ENCODE results near the gene TMEM132D. TPM values are rescaled to one million over a fixed set of nuclear protein-coding genes. Genes with fewer than 3 reads are reported as not detected.

Gene TMEM132D
- total RNA-seq, 1 experiment from 2014 or later, result not detected

GRCh38 chr12:129378496-129378895 is 525.3 kb downstream of the TMEM132D start:
- Histone ChIP-seq H3K36me3 (ENCODE audit: control insufficient read depth, insufficient read depth, low read length) (no peaks in the 10 kb centered on the region), H3K4me3 (ENCODE audit: low read depth in 2 of 2, low read length in 2 of 2) (no peak overlapping the region), H3K27ac (ENCODE audit: low read length) (no peak overlapping the region), H3K9me3 (ENCODE audit: control insufficient read depth, insufficient read depth, low read depth, low read length) (no peaks in the 10 kb centered on the region), H3K27me3 (ENCODE audit: control insufficient read depth, insufficient read depth, low read length) (no peaks in the 10 kb centered on the region), H3K4me1 (ENCODE audit: control insufficient read depth, insufficient read depth, low read length) (no peaks in the 10 kb centered on the region)
- DNase-seq (ENCODE audit: low read depth, low spot score) (no peak), ATAC-seq (no peak)
- CTCF ChIA-PET, result no interaction called here
- in situ Hi-C loops (cut with HindIII; ENCODE audit: low pct_unique_long_range_greater_than_20kb, low sequenced_read_pairs) (no loop called here), intact Hi-C loops (cut with micrococcal nuclease; ENCODE audit: unreplicated experiment) (no loop called here)
- POLR2A ChIA-PET, result no interaction called here
- BruUV-seq (replicated peaks), result no TSS peak
- TF ChIP-seq SIN3A (IDR thresholded peaks at IDR 0.05; ENCODE audit: borderline replicate concordance, insufficient read depth, low read depth, low read length), result no peak
- no peak for TF ChIP-seq POLR2AphosphoS5 (IDR thresholded peaks at IDR 0.05; ENCODE audit: low read depth, low read length)
- TF ChIP-seq, protein P1, sequence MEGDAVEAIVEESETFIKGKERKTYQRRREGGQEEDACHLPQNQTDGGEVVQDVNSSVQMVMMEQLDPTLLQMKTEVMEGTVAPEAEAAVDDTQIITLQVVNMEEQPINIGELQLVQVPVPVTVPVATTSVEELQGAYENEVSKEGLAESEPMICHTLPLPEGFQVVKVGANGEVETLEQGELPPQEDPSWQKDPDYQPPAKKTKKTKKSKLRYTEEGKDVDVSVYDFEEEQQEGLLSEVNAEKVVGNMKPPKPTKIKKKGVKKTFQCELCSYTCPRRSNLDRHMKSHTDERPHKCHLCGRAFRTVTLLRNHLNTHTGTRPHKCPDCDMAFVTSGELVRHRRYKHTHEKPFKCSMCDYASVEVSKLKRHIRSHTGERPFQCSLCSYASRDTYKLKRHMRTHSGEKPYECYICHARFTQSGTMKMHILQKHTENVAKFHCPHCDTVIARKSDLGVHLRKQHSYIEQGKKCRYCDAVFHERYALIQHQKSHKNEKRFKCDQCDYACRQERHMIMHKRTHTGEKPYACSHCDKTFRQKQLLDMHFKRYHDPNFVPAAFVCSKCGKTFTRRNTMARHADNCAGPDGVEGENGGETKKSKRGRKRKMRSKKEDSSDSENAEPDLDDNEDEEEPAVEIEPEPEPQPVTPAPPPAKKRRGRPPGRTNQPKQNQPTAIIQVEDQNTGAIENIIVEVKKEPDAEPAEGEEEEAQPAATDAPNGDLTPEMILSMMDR (IDR thresholded peaks at IDR 0.05), result no peak

- in situ Hi-C loops (cut with HindIII; ENCODE audit: low pct_unique_long_range_greater_than_20kb, low sequenced_read_pairs) (no loop called here), intact Hi-C loops (cut with micrococcal nuclease; ENCODE audit: unreplicated experiment) (no loop called here)
- ChIA-PET CTCF (no interaction called here), POLR2A (no interaction called here)
- H3K27ac ChIP-seq (ENCODE audit: low read length), result no peak overlapping the region
- no peak for TF ChIP-seq TCF7L2 (IDR thresholded peaks at IDR 0.05; ENCODE audit: low read depth, low read length)
- no peak for TF ChIP-seq POLR2AphosphoS5 (IDR thresholded peaks at IDR 0.05; ENCODE audit: low read depth, low read length)
- no peak for TF ChIP-seq SIN3A (IDR thresholded peaks at IDR 0.05; ENCODE audit: borderline replicate concordance, insufficient read depth, low read depth, low read length)
- TF ChIP-seq, protein P1 (IDR thresholded peaks at IDR 0.05), result no peak
- TF ChIP-seq, protein P2, sequence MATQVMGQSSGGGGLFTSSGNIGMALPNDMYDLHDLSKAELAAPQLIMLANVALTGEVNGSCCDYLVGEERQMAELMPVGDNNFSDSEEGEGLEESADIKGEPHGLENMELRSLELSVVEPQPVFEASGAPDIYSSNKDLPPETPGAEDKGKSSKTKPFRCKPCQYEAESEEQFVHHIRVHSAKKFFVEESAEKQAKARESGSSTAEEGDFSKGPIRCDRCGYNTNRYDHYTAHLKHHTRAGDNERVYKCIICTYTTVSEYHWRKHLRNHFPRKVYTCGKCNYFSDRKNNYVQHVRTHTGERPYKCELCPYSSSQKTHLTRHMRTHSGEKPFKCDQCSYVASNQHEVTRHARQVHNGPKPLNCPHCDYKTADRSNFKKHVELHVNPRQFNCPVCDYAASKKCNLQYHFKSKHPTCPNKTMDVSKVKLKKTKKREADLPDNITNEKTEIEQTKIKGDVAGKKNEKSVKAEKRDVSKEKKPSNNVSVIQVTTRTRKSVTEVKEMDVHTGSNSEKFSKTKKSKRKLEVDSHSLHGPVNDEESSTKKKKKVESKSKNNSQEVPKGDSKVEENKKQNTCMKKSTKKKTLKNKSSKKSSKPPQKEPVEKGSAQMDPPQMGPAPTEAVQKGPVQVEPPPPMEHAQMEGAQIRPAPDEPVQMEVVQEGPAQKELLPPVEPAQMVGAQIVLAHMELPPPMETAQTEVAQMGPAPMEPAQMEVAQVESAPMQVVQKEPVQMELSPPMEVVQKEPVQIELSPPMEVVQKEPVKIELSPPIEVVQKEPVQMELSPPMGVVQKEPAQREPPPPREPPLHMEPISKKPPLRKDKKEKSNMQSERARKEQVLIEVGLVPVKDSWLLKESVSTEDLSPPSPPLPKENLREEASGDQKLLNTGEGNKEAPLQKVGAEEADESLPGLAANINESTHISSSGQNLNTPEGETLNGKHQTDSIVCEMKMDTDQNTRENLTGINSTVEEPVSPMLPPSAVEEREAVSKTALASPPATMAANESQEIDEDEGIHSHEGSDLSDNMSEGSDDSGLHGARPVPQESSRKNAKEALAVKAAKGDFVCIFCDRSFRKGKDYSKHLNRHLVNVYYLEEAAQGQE (IDR thresholded peaks at IDR 0.05; ENCODE audit: insufficient read depth in 1 of 2, low read depth in 2 of 2, low read length in 1 of 2), result no peak
- no peaks in the 10 kb centered on the region for H3K36me3 ChIP-seq (ENCODE audit: control insufficient read depth, insufficient read depth, low read length)
- no peaks in the 10 kb centered on the region for H3K27me3 ChIP-seq (ENCODE audit: control insufficient read depth, insufficient read depth, low read length)
- BruUV-seq (replicated peaks), result no TSS peak
- no peaks in the 10 kb centered on the region for H3K4me1 ChIP-seq (ENCODE audit: control insufficient read depth, insufficient read depth, low read length)
- DNase-seq (ENCODE audit: low read depth, low spot score) (no peak), ATAC-seq (no peak)
- H3K9me3 ChIP-seq (ENCODE audit: control insufficient read depth, insufficient read depth, low read depth, low read length), result no peaks in the 10 kb centered on the region
- no peak overlapping the region for H3K4me3 ChIP-seq (ENCODE audit: low read depth in 2 of 2, low read length in 2 of 2)
These were observed 530.1 kb downstream of the TMEM132D start for GRCh38 chr12:129373746-129374145.
